Measurements from ENCODE around the gene DOK3. TPM values are rescaled to one million over a fixed set of nuclear protein-coding genes. Genes with fewer than 3 reads are reported as not detected.

Gene DOK3
- polyA plus RNA-seq, 4 donors = 3.1 to 6.0 (median 4.1) TPM

DNA sequence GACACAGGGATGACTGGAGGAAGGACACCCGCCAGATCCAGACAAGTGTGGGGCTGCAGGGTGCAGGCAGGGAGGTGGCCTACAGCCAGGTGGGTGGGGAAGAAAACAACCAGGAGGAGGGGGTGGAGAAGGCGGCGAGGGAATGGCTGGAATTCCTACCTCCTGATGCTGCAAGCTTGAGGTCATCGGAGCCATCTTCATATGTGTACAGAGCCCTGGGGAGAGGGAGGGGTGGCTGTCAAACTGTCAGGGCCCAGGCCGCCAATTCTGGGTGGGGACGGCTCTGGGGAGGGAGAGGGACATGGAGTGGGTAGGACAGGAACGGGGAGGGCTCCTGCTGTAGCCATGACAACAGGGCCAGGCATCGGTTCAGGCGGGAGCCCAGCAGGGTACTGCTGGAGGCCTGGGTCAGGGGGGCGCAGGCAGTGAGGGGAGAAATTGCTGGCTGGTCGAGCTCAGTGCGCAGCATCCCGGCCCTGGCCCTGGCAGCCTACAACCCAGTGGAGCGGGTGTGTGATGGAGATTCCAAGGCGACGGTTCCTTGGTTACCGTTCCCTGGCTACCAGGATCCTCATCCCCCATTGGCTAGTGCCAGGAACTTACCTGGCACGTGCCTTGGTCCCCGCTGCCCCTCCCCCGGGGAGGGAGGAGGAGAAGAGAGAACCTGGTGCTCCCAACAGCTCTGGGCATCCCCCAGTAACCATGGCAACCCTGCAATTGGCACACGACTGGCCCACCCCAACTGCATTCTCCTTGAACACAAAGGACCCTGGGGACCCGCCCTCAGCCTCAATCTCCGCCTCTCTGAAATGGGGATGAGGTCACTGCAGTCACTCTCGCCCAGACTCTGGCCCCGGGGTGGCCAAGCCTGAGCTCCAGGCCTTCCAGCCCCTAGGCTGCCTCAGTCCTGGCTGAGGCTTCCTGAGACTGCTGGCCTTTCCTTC lies 40.7 kb downstream of the DOK3 start:
- DNase-seq (no peak), FAIRE-seq (no peak)
- Histone ChIP-seq H3K4me1 (ENCODE audit: control insufficient read depth in 3 of 3, insufficient read depth in 2 of 3, low read depth in 1 of 3, low read length in 2 of 3) (peaks cover 0 to 14% (median 0%) of the 10 kb centered on the region in 3 donors), H3K36me3 (ENCODE audit: control insufficient read depth in 3 of 3, insufficient read depth in 2 of 3, low read depth in 1 of 3, low read length in 3 of 3) (peaks cover 0 to 56% (median 4%) of the 10 kb centered on the region in 3 donors), H3K9me3 (ENCODE audit: control insufficient read depth in 2 of 2, insufficient read depth in 1 of 2, low read depth in 1 of 2, low read length in 1 of 2) (peaks cover 0 to 5% of the 10 kb centered on the region in 2 donors), H3K27ac (ENCODE audit: low read depth in 1 of 3, low read length in 2 of 3) (no peak overlapping the region), H3K27me3 (ENCODE audit: control insufficient read depth in 3 of 3, insufficient read depth in 3 of 3, low read length in 3 of 3) (peaks cover 0 to 10% (median 0%) of the 10 kb centered on the region in 3 donors), H3K4me3 (ENCODE audit: low read depth in 1 of 3, low read length in 3 of 3) (no peak overlapping the region)
- WGBS, 3 donors = 73 to 86% (median 83%) methylated on average over 24 of the region's 25 CpGs

DNA sequence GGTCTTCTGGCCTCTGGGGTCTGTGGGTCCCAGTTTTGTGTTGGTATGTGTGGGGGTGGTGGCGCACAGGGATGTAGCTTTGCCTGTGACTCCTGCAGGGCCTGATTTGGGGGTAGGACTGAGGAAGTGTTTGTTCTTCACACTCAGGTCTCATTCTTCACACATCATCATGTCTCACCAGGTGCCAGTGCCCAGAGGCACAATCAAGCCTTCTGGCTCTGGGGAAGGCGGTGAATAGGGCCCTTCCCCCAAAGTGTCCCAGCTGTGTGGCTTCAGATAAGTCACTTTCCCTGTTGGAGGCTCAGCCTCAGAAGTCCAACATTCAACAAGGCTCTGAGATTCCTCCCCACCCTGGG lies 41.3 kb downstream of the DOK3 start:
- Histone ChIP-seq H3K27ac (ENCODE audit: low read depth in 1 of 3, low read length in 2 of 3) (no peak overlapping the region), H3K4me3 (ENCODE audit: low read depth in 1 of 3, low read length in 3 of 3) (no peak overlapping the region), H3K27me3 (ENCODE audit: control insufficient read depth in 3 of 3, insufficient read depth in 3 of 3, low read length in 3 of 3) (peaks cover 0 to 8% (median 0%) of the 10 kb centered on the region in 3 donors), H3K36me3 (ENCODE audit: control insufficient read depth in 3 of 3, insufficient read depth in 2 of 3, low read depth in 1 of 3, low read length in 3 of 3) (peaks cover 0 to 56% (median 4%) of the 10 kb centered on the region in 3 donors), H3K4me1 (ENCODE audit: control insufficient read depth in 3 of 3, insufficient read depth in 2 of 3, low read depth in 1 of 3, low read length in 2 of 3) (peaks cover 0 to 12% (median 0%) of the 10 kb centered on the region in 3 donors), H3K9me3 (ENCODE audit: control insufficient read depth in 2 of 2, insufficient read depth in 1 of 2, low read depth in 1 of 2, low read length in 1 of 2) (peaks cover 0 to 5% of the 10 kb centered on the region in 2 donors)
- WGBS, 3 donors = 87 to 100% (median 93%) methylated on average over 2 of the region's 2 CpGs
- DNase-seq (no peak), FAIRE-seq (no peak)

DNA sequence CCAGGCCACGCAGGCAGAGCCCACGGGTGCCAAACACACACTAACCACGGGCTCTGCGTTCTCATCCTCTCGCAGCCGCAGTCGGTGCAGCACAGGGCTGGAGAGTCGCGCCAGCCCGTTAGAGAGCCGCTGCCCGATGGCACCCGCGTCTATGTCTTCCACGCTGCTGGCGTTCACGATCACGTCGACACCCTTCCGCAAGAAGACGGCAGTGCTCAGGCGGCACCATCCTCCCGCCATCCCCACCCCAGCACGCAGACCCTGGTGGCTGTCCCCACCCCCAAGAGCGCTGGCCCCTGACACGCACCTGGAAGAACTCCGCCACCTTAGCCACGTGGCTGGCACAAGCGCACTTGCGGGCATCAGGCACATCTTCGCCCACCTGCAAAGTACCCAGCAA lies 42.2 kb downstream of the DOK3 start:
- Histone ChIP-seq H3K9me3 (ENCODE audit: control insufficient read depth in 2 of 2, insufficient read depth in 1 of 2, low read depth in 1 of 2, low read length in 1 of 2) (peaks cover 0 to 5% of the 10 kb centered on the region in 2 donors), H3K27ac (ENCODE audit: low read depth in 1 of 3, low read length in 2 of 3) (no peak overlapping the region), H3K36me3 (ENCODE audit: control insufficient read depth in 3 of 3, insufficient read depth in 2 of 3, low read depth in 1 of 3, low read length in 3 of 3) (peaks cover 0 to 61% (median 4%) of the 10 kb centered on the region in 3 donors), H3K4me3 (ENCODE audit: low read depth in 1 of 3, low read length in 3 of 3) (no peak overlapping the region), H3K27me3 (ENCODE audit: control insufficient read depth in 3 of 3, insufficient read depth in 3 of 3, low read length in 3 of 3) (peaks cover 0 to 6% (median 0%) of the 10 kb centered on the region in 3 donors), H3K4me1 (ENCODE audit: control insufficient read depth in 3 of 3, insufficient read depth in 2 of 3, low read depth in 1 of 3, low read length in 2 of 3) (peaks cover 0 to 10% (median 0%) of the 10 kb centered on the region in 3 donors)
- FAIRE-seq = no peak
- DNase-seq = no peak
- WGBS, 3 donors = 95 to 96% (median 96%) methylated on average over 30 to 31 of the region's 31 CpGs

DNA sequence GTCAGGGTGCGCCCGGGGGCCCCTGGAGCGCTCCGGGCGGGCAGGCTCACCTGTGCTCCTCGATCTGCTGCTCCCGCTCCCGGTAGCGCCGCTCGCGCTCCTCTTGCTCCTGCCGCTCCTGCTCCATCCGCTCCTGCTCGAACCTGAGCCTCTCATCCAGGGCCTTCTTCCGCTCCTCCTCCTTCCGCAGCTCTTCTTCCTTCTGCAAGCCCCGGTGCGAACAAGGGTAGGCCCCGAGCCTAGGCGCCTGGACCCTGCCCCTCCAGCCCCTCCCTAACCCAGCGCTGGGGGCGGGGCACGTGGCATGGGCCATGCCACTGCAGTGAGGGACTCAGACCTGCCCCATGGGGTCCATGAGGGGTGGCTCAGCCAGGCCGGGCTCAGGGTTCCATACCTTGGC lies 42.8 kb downstream of the DOK3 start:
- Histone ChIP-seq H3K4me3 (ENCODE audit: low read depth in 1 of 3, low read length in 3 of 3) (no peak overlapping the region), H3K4me1 (ENCODE audit: control insufficient read depth in 3 of 3, insufficient read depth in 2 of 3, low read depth in 1 of 3, low read length in 2 of 3) (peaks cover 0 to 4% (median 0%) of the 10 kb centered on the region in 3 donors), H3K36me3 (ENCODE audit: control insufficient read depth in 3 of 3, insufficient read depth in 2 of 3, low read depth in 1 of 3, low read length in 3 of 3) (peaks cover 0 to 61% (median 4%) of the 10 kb centered on the region in 3 donors), H3K9me3 (ENCODE audit: control insufficient read depth in 2 of 2, insufficient read depth in 1 of 2, low read depth in 1 of 2, low read length in 1 of 2) (peaks cover 0 to 5% of the 10 kb centered on the region in 2 donors), H3K27ac (ENCODE audit: low read depth in 1 of 3, low read length in 2 of 3) (no peak overlapping the region), H3K27me3 (ENCODE audit: control insufficient read depth in 3 of 3, insufficient read depth in 3 of 3, low read length in 3 of 3) (no peaks in the 10 kb centered on the region)
- DNase-seq (no peak), FAIRE-seq (no peak)
- 91 to 93% (median 92%) methylated on average over 25 of the region's 25 CpGs for WGBS, 3 donors

DNA sequence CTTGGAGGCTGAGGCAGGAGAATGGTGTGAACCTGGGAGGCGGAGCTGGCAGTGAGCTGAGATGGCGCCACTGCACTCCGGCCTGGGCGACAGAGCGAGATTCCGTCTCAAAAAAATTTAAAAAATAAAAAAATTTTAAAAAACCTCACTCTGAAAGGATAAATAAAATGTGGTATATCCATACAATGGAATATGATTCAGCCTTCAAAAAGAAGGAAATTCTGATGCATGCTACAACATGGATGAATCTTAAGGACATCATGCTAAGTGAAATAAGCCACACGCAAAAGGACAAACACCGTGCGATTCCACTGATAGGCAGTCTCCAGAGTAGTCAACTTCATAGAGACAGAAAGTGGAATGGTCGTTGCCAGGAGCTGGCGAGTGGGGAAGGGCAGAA lies 44.6 kb downstream of the DOK3 start:
- FAIRE-seq = no peak
- WGBS, 3 donors = 94 to 98% (median 98%) methylated on average over 11 of the region's 11 CpGs

DNA sequence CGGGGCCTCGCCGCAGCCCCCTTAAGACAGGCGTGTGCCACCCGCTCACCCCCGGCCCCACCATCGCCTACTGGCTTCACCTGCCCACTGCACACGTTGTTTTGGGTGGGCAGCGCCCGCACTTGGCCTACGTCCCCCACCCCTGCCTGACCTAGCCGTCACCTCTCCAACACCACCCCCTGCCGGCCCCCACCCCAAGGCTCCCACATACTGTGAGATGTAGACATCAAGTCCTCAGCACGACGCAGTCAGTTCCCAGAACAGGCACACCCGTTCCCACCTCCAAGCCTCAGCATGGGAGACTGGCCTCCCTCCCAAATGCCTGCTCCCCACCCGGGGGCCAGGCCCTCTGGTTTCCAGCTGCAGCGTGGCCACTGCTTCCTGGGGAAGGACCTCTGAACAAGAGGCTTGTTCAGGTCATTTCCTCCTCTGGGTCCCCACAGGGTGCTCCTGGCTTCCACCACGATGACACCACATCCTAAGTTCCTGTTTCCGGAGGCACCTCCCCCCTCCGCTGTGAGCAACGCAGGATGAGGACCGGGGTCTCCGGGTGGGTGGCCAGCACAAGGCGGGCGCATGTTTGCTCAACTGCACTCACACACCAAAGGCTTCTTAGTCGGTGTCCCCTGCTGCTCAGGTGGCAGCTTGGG lies 47.5 kb downstream of the DOK3 start:
- 73 to 89% (median 81%) methylated on average over 27 of the region's 27 CpGs for WGBS, 3 donors
- no peaks in the 10 kb centered on the region for H3K27me3 ChIP-seq (ENCODE audit: control insufficient read depth in 3 of 3, insufficient read depth in 3 of 3, low read length in 3 of 3)
- H3K9me3 ChIP-seq (ENCODE audit: control insufficient read depth in 2 of 2, insufficient read depth in 1 of 2, low read depth in 1 of 2, low read length in 1 of 2) = peaks cover 0 to 5% of the 10 kb centered on the region in 2 donors
- peak overlapping the region in 1 of 3 donors; percentile 40 for H3K27ac ChIP-seq (ENCODE audit: low read depth in 1 of 3, low read length in 2 of 3)
- peaks cover 0 to 66% (median 0%) of the 10 kb centered on the region in 3 donors for H3K36me3 ChIP-seq (ENCODE audit: control insufficient read depth in 3 of 3, insufficient read depth in 2 of 3, low read depth in 1 of 3, low read length in 3 of 3)
- DNase-seq (no peak), FAIRE-seq (no peak)
- no peaks in the 10 kb centered on the region for H3K4me1 ChIP-seq (ENCODE audit: control insufficient read depth in 3 of 3, insufficient read depth in 2 of 3, low read depth in 1 of 3, low read length in 2 of 3)
- H3K4me3 ChIP-seq (ENCODE audit: low read depth in 1 of 3, low read length in 3 of 3) = no peak overlapping the region

More for the DNA sequence above, 44.6 kb downstream of the DOK3 start:
- no peak for DNase-seq
- Histone ChIP-seq H3K27ac (ENCODE audit: low read depth in 1 of 3, low read length in 2 of 3) (no peak overlapping the region), H3K9me3 (ENCODE audit: control insufficient read depth in 2 of 2, insufficient read depth in 1 of 2, low read depth in 1 of 2, low read length in 1 of 2) (peaks cover 0 to 5% of the 10 kb centered on the region in 2 donors), H3K27me3 (ENCODE audit: control insufficient read depth in 3 of 3, insufficient read depth in 3 of 3, low read length in 3 of 3) (no peaks in the 10 kb centered on the region), H3K4me3 (ENCODE audit: low read depth in 1 of 3, low read length in 3 of 3) (no peak overlapping the region), H3K36me3 (ENCODE audit: control insufficient read depth in 3 of 3, insufficient read depth in 2 of 3, low read depth in 1 of 3, low read length in 3 of 3) (peaks cover 0 to 63% (median 4%) of the 10 kb centered on the region in 3 donors), H3K4me1 (ENCODE audit: control insufficient read depth in 3 of 3, insufficient read depth in 2 of 3, low read depth in 1 of 3, low read length in 2 of 3) (no peaks in the 10 kb centered on the region)

DNA sequence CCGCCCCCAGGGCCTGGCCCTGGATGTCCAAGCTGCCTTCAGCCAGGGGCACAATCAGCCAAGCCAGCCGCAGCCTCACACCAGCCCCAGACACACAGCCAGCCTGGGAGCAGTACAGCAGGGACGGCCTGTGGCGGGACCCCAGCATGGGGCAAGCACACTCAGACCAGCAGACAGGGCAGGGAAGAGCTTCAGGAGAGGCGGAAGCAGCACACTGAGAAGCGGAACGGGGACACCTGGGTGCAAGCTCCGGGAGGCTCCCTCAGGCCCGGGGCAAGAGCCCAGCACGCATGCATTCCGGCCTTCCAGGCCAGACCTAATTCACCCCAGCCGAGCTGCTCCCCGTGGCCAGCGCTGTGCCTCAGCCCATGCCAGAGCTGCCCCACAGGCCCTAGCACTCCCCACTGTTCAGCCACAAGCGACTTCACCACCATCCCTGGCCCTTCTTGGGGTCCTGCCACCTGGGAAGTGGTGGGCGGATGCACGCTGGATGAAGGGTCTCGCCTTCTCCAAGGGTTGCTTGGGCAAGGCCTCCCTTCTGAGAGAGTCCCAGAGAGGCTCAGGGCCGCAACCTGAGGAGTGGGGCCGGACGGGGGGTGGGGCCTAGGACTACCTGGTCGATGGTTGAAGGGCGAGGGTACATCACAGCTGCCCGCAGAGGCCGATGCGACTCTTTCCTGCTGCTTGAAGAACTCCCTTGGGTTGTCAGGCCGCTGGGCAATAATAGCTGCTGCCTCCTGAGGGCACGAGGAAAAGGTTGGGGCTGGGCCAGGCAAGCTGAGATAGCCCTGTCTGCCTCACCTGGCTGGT lies 49.6 kb downstream of the DOK3 start:
- H3K9me3 ChIP-seq (ENCODE audit: control insufficient read depth in 2 of 2, insufficient read depth in 1 of 2, low read depth in 1 of 2, low read length in 1 of 2) = no peaks in the 10 kb centered on the region
- no peaks in the 10 kb centered on the region for H3K27me3 ChIP-seq (ENCODE audit: control insufficient read depth in 3 of 3, insufficient read depth in 3 of 3, low read length in 3 of 3)
- no peak overlapping the region for H3K4me3 ChIP-seq (ENCODE audit: low read depth in 1 of 3, low read length in 3 of 3)
- no peak overlapping the region for H3K27ac ChIP-seq (ENCODE audit: low read depth in 1 of 3, low read length in 2 of 3)
- peaks cover 0 to 8% (median 0%) of the 10 kb centered on the region in 3 donors for H3K4me1 ChIP-seq (ENCODE audit: control insufficient read depth in 3 of 3, insufficient read depth in 2 of 3, low read depth in 1 of 3, low read length in 2 of 3)
- WGBS, 3 donors = 92 to 96% (median 93%) methylated on average over 25 to 28 of the region's 28 CpGs
- FAIRE-seq (no peak), DNase-seq (no peak)
- H3K36me3 ChIP-seq (ENCODE audit: control insufficient read depth in 3 of 3, insufficient read depth in 2 of 3, low read depth in 1 of 3, low read length in 3 of 3) = peaks cover 0 to 52% (median 0%) of the 10 kb centered on the region in 3 donors

DNA sequence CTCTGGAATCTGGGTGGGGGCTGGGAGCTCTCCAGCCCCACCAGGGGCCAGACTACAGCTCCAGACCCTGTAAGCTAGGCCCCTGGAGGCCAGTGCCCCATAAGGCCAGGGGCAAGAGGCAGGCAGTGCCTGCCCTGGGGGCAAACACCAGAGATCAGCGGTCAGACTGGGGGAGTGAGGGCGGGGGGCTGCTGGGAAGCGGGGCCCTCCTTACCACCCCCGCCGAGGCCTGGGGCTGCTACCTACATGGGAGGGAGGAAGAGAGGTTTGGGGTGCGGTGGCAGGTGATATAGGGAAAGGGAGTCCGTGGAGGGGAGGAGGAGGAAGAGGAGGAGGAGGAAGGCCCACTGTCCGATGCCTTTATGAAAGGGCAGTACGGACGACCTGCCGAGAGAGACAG lies 50.3 kb downstream of the DOK3 start:
- Histone ChIP-seq H3K27me3 (ENCODE audit: control insufficient read depth in 3 of 3, insufficient read depth in 3 of 3, low read length in 3 of 3) (no peaks in the 10 kb centered on the region), H3K9me3 (ENCODE audit: control insufficient read depth in 2 of 2, insufficient read depth in 1 of 2, low read depth in 1 of 2, low read length in 1 of 2) (no peaks in the 10 kb centered on the region), H3K27ac (ENCODE audit: low read depth in 1 of 3, low read length in 2 of 3) (no peak overlapping the region), H3K36me3 (ENCODE audit: control insufficient read depth in 3 of 3, insufficient read depth in 2 of 3, low read depth in 1 of 3, low read length in 3 of 3) (peaks cover 0 to 52% (median 0%) of the 10 kb centered on the region in 3 donors), H3K4me3 (ENCODE audit: low read depth in 1 of 3, low read length in 3 of 3) (no peak overlapping the region), H3K4me1 (ENCODE audit: control insufficient read depth in 3 of 3, insufficient read depth in 2 of 3, low read depth in 1 of 3, low read length in 2 of 3) (peaks cover 0 to 8% (median 0%) of the 10 kb centered on the region in 3 donors)
- FAIRE-seq (no peak), DNase-seq (no peak)
- 87 to 94% (median 88%) methylated on average over 8 to 11 of the region's 11 CpGs for WGBS, 3 donors
